ENCODE measurements around the gene LARGE1. TPM values are rescaled to one million over a fixed set of nuclear protein-coding genes. Genes with fewer than 3 reads are reported as not detected.

Gene LARGE1
- total RNA-seq, 1 donor from 2014 or later: 29.5 TPM

DNA sequence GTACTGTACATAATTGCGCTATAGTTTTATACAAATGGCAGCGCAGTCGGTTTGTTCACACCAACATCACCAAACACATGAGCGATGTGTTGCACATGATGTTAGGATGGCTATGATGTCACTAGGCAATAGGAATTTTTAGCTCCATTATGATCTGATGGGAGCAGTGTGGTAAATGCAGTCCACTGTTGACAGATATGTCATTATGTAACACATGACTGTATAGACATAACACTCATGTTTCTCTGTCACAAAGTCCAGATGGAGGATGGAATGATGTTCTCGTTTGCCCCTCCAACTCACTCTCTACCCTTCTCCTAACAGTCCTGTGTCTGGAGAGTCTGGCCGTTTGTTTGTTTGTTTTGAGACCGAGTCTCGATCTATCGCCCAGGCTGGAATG, 288.5 kb downstream of the LARGE1 start:
- TF ChIP-seq, protein P1, sequence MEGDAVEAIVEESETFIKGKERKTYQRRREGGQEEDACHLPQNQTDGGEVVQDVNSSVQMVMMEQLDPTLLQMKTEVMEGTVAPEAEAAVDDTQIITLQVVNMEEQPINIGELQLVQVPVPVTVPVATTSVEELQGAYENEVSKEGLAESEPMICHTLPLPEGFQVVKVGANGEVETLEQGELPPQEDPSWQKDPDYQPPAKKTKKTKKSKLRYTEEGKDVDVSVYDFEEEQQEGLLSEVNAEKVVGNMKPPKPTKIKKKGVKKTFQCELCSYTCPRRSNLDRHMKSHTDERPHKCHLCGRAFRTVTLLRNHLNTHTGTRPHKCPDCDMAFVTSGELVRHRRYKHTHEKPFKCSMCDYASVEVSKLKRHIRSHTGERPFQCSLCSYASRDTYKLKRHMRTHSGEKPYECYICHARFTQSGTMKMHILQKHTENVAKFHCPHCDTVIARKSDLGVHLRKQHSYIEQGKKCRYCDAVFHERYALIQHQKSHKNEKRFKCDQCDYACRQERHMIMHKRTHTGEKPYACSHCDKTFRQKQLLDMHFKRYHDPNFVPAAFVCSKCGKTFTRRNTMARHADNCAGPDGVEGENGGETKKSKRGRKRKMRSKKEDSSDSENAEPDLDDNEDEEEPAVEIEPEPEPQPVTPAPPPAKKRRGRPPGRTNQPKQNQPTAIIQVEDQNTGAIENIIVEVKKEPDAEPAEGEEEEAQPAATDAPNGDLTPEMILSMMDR (IDR thresholded peaks at IDR 0.05): no peak
- no peak for TF ChIP-seq POLR2A (IDR thresholded peaks at IDR 0.05)
- no peak for TF ChIP-seq POLR2AphosphoS5 (IDR thresholded peaks at IDR 0.05; ENCODE audit: insufficient read depth in 1 of 2, low read depth in 1 of 2)
- intact Hi-C loops (cut with DNase I): no loop called here
- H3K9me3 ChIP-seq: no peaks in the 10 kb centered on the region
- no peak overlapping the region for H3K4me3 ChIP-seq
- no peak for DNase-seq (ENCODE audit: extremely low spot score in 2 of 2)
- H3K4me1 ChIP-seq: no peaks in the 10 kb centered on the region
- H3K27me3 ChIP-seq: no peaks in the 10 kb centered on the region
- H3K27ac ChIP-seq: no peak overlapping the region
- H3K36me3 ChIP-seq: no peaks in the 10 kb centered on the region

DNA sequence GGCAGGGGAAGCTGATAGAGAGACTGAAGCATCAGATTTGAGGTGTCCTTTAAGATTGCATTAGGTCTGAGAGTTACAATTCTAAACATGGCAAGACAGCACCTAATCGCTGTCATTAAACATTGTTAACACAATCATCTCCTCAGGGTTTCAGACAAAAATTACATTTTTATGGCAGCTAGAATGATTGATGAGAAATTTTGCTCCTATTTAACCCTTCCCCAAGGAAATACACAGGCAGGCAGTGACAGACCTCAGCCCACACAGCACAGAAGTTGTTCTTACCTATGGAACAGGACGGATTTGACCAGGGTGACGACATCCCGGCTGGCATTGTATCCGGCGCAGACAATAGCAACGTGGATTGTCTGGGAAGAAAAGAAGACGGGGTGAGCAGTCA, 294.3 kb downstream of the LARGE1 start:
- Histone ChIP-seq H3K27ac (no peak overlapping the region), H3K9me3 (no peaks in the 10 kb centered on the region), H3K4me1 (no peaks in the 10 kb centered on the region), H3K36me3 (no peaks in the 10 kb centered on the region), H3K4me3 (no peak overlapping the region), H3K27me3 (no peaks in the 10 kb centered on the region)
- DNase-seq (ENCODE audit: extremely low spot score in 2 of 2): no peak
- TF ChIP-seq POLR2AphosphoS5 (IDR thresholded peaks at IDR 0.05; ENCODE audit: insufficient read depth in 1 of 2, low read depth in 1 of 2): no peak
- TF ChIP-seq, protein P1 (IDR thresholded peaks at IDR 0.05): no peak
- TF ChIP-seq POLR2A (IDR thresholded peaks at IDR 0.05): no peak
- intact Hi-C loops (cut with DNase I): no loop called here

DNA sequence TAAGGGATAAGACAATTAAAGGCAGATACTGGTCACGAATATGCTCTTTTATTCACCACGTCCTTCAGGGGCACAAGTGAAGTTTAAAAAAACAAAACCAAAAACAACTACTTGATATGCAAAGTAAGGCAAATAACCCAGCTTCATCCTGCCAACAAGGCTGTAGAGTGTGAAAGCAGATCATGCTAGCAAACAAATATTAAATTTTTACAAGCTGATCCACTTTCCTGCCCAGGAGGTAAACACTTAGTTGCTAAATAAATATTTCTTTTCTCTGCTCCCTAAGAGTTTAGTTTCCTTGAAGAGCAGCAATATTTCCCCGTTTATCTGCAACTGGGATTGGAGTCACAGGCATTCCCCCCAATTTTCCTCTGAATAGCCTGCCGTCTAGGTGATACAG, 300.2 kb downstream of the LARGE1 start:
- intact Hi-C loops (cut with DNase I): no loop called here
- no peaks in the 10 kb centered on the region for H3K36me3 ChIP-seq
- no peaks in the 10 kb centered on the region for H3K9me3 ChIP-seq
- no peaks in the 10 kb centered on the region for H3K27me3 ChIP-seq
- TF ChIP-seq POLR2AphosphoS5 (IDR thresholded peaks at IDR 0.05; ENCODE audit: insufficient read depth in 1 of 2, low read depth in 1 of 2): no peak
- TF ChIP-seq, protein P1 (IDR thresholded peaks at IDR 0.05): no peak
- H3K4me1 ChIP-seq: no peaks in the 10 kb centered on the region
- DNase-seq (ENCODE audit: extremely low spot score in 2 of 2): no peak
- no peak overlapping the region for H3K27ac ChIP-seq
- no peak overlapping the region for H3K4me3 ChIP-seq

DNA sequence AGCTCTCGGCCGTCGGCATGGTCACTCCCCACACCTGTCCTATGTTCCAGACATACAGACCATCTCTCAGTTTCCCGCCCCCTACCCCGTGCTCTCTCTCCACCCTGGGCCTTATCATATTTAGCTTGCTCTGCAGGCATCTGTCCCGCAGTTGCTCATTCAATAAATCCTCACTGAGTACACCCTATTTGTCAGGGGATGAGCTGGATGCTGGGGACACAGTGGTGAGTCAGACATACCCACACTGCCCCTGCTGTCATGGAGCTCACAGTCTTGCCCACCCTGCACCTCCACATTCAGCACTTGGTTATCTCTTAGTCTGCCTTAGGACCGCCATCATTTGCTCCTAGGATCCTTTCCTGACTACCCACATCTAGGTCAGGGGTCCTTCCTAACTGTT, 313.8 kb downstream of the LARGE1 start:
- Histone ChIP-seq H3K36me3 (no peaks in the 10 kb centered on the region), H3K9me3 (no peaks in the 10 kb centered on the region), H3K4me1 (no peaks in the 10 kb centered on the region), H3K4me3 (no peak overlapping the region), H3K27me3 (no peaks in the 10 kb centered on the region), H3K27ac (no peak overlapping the region)
- TF ChIP-seq POLR2AphosphoS5 (IDR thresholded peaks at IDR 0.05; ENCODE audit: insufficient read depth in 1 of 2, low read depth in 1 of 2): no peak
- DNase-seq (ENCODE audit: extremely low spot score in 2 of 2): no peak
- intact Hi-C loops (cut with DNase I): no loop called here

DNA sequence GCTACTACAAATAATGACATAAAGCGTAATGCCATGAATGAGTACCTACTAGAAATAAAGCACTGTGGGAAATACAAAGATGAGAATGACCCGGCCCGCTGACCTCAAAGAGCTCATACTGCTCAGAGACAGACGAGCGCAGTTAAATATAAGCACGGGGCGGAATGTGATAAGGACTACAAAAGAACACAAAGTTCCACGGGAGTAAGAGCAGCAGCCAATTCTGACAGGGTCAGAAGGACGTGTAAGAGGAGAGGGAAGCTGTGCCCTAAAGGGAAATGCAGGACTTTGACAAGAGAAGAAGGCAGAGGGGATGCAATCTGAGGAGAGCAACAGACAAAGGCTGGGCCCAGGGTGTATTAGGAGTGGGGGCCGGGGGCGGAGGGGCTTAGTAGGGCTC, 314.6 kb downstream of the LARGE1 start:
- Histone ChIP-seq H3K27me3 (no peaks in the 10 kb centered on the region), H3K27ac (no peak overlapping the region), H3K36me3 (no peaks in the 10 kb centered on the region), H3K9me3 (no peaks in the 10 kb centered on the region), H3K4me3 (no peak overlapping the region), H3K4me1 (no peaks in the 10 kb centered on the region)
- no peak for DNase-seq (ENCODE audit: extremely low spot score in 2 of 2)
- intact Hi-C loops (cut with DNase I): no loop called here
- TF ChIP-seq POLR2A (IDR thresholded peaks at IDR 0.05) (no peak), POLR2AphosphoS5 (IDR thresholded peaks at IDR 0.05; ENCODE audit: insufficient read depth in 1 of 2, low read depth in 1 of 2) (no peak)
- TF ChIP-seq, protein P1 (IDR thresholded peaks at IDR 0.05): no peak

DNA sequence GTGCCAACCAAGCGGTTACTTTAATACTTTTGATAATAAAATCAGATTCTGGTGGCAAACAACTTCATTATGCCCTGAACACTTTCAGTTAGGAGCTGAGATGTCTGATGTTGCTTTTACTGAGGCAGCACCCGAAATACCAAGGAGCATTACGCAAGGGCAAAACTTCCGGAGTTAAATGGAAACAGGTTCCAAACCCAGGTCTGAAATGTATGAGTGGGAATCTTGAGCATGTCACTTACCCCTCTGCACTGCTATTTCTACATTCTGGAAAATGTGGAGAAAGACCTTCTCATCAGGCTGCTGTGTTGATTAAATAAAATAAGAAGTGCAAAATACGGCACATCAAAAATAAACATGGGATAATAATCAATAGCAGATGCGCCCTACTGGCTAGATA, 315.1 kb downstream of the LARGE1 start:
- TF ChIP-seq, protein P1 (IDR thresholded peaks at IDR 0.05): no peak
- TF ChIP-seq POLR2A (IDR thresholded peaks at IDR 0.05) (no peak), POLR2AphosphoS5 (IDR thresholded peaks at IDR 0.05; ENCODE audit: insufficient read depth in 1 of 2, low read depth in 1 of 2) (no peak)
- no peaks in the 10 kb centered on the region for H3K36me3 ChIP-seq
- DNase-seq (ENCODE audit: extremely low spot score in 2 of 2): no peak
- H3K9me3 ChIP-seq: no peaks in the 10 kb centered on the region
- no peaks in the 10 kb centered on the region for H3K4me1 ChIP-seq
- H3K27ac ChIP-seq: no peak overlapping the region
- no peaks in the 10 kb centered on the region for H3K27me3 ChIP-seq
- intact Hi-C loops (cut with DNase I): no loop called here
- no peak overlapping the region for H3K4me3 ChIP-seq
